GM19467 (cell line): ENCODE measurements around the gene CCDC187.

Experiments used
- ATAC-seq: cut with Tn5 transposase; IDR thresholded peaks from one replicate; pipeline ENCODE4 v1.9.1; 2021; ENCODE audit warnings: mild to moderate bottlenecking, moderate library complexity; ENCODE audit not compliant: unreplicated experiment

The CCDC187 gene

DNA sequence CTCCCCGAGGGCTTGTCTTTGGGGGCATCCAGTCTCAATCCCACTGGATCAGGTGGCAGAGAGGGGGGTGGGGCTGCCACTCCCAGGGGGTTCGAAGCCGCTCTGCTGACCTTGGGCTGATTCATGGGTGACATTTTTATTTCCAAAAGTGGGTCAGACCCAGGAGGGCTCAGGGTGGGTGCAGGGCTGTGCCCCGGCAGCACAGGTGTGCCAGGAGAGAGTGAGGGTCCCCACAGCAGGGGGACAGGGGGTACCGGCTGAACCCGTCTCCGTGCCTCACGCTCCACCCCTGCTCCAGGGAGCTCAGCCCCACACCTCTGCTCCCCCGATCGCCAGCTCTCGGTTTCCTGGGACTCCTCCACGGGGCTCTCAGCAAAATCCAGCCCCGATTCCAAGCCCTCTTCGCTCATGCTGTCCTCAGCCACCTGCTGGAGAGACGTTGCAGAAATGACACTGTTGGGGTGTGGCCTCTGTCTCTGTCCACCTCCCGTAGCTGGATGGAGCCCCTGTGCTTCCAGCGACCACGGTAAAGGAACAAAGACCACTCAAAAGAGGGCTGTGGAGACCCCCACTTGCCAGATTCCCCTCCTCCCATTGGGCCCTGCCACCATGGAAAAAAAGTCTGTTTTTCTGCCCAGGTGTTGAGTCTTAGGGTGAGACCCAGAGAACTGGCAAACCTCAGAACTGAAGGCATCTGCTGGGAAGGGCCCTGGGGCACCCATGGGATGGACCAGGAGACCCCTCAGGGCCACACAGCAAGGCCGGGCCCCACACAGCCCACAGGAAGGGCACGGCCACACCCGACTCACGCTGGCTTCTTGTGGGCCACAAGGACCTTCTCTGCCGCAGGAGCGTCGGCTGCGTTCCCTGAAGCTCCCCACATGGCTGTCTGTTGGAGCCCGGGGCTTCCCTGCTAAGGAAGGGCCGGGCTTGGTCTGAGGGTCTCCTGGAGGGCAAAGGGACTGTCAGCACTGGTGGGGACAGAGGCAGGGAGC lies 47.7 kb downstream of the CCDC187 start:
- no peak for ATAC-seq

DNA sequence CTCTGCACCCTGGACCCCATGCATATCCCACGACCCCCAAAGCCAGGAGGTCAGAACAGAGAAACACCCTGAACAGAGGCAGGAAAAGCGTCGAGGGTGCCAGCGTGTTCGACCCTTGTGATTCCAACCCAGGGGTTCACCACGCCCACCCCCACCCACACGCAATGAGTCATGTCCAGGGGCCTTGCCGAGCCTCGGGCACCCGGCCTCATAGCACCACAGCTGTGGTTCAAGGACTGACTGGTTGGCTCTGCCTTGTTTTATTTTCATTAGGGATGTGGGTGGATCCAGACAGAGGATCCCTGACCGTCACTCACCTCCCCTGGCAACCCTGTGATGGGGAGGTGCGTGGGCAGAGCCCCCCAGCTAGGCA lies 48.7 kb downstream of the CCDC187 start:
- ATAC-seq, result no peak

DNA sequence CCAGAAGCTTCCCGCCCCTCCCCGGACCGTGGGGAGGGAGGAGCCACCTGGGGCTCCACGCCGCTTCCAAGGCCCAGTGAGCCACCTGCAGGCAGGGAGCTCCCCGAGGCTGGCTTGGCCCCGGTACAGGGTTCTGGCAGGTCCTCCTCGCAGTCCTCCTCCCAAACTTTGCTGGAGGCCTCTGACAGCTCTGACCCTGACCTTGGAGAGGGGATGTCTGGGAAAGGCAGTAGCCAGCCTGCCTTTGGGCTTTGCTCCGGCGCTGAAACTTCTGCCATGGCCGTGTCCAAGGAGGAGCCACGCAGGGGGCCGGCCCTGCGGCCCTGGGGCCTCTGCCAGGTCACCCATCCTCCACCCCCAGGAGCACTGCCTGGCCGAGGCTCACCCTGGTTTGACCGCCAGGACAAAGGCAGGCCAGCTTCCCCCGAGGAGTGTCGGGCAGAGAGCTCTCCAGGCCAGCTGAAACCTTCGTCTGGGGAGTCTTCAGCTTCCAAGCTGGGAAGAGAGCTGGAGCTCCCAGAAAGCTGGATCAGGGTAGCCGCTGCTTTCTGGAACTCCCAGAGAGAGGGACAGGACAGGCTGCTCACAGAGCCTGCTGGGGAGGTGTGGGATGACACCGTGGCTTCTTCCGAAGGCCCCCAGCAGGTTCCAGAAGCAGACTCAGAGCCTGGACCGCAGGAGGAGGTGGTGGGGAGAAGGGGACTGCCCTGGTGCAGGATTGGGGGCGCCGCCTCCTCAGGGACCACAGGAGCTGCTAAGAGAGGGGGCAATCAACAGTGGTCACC lies 49.3 kb downstream of the CCDC187 start:
- no peak for ATAC-seq

DNA sequence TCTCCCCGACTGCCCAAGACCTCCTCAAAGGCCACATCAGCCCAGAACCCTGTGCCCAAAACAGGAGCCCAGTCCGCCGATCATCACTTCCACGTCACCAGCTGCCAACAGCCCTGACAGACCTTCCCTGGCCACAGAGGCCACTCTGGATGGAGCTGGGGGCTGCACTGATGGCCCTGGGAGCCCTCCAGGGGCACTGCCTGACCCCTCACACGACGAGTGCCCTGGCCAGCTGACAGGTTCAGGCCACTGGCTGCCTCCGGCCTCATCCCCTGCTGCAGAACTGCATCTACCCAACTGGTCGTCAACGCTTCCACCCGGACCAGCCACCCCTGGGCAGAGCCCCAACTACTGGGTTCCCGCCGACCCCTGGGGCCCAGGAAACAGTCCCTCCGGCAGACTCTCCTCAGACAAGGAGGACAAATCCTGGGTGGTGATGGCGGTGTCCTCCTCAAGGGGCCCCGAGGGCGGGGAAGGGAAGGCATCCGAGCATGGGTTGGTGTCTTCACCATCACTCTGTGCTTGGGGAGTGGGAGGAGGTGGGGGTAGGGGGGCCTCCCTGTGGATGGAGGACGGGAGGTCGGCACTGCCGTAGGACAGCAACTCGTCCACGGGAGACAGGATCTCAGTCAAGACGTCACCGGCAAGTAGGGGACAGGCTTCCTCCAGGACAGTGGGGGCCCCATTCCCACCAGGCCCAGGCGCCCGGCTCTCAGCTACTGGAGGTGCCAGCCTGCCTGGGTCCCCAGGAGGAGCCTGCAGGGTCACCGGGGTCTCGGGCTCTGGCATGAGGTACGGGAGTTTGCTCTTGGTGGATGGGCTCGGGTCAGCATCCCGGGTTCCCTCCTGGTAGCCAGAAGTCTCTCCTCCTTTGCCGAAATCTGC lies 50.4 kb downstream of the CCDC187 start:
- no peak for ATAC-seq

DNA sequence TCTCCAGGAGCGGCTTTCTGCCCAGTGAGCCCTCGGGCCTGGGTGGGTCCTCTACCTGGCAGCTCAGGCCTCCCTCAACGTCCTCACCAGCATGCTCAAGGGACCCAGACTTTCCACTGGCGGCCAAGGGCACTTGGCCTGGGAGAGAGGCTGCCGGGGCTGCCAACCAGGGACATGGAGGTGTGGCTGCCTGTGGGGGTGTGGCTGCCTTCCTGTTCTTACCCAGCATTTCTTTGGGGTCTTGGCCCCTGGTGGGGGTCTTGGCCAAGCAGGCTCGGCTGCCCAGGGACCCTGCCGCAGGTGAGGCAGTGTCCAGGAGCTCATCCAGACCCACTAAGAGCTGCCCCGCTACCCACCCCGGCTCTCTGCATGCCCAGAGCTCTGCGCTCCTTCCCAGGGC lies 51.0 kb downstream of the CCDC187 start:
- no peak for ATAC-seq

DNA sequence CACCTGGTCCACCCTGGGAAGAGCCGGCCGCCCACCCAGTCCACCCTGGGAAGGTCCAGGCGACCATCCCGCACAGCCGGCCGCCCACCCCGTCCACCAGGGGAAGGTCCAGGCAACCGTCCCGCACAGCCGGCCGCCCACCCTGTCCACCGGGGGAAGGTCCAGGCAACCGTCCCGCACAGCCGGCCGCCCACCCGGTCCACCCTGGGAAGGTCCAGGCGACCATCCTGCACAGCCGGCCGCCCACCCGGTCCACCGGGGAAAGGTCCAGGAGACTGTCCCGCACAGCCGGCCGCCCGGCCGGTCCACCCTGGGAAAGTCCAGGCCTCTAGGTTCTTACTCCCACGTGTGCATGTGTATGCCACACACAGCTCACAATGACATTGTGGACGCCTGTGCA lies 51.6 kb downstream of the CCDC187 start:
- no peak for ATAC-seq

DNA sequence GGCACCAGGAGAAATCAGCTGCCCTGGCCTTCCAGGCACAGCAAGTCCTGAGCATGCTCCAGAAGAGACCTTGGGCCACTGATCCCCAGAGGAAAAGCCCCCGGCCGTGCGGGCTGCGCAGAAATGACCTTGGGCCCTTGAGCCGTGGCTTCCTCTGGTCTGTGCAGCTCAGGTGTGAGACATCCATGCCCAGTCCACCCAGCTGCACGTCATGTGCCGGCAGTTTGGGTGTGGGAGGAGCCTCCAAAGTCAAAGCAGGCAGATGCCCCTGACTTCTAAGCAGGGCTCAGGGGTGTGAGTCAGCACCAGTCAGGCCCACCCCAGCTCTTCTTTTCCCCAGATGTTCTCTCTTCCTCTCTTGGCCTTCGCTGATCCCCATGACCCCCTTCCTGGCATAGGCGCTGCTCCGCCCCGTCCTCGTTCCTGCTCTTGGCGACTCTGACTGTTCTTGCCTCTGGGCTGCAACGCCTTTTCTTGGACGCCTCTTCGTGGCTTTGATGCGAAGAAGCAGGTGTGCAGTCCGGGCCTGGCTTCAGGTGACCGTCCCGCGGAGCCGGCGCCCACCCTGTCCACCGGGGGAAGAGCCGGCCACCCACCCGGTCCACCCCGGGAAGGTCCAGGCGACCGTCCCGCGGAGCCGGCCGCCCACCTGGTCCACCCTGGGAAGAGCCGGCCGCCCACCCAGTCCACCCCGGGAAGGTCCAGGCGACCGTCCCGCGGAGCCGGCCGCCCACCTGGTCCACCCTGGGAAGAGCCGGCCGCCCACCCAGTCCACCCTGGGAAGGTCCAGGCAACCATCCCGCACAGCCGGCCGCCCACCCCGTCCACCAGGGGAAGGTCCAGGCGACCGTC lies 52.4 kb downstream of the CCDC187 start:
- ATAC-seq, result no peak

DNA sequence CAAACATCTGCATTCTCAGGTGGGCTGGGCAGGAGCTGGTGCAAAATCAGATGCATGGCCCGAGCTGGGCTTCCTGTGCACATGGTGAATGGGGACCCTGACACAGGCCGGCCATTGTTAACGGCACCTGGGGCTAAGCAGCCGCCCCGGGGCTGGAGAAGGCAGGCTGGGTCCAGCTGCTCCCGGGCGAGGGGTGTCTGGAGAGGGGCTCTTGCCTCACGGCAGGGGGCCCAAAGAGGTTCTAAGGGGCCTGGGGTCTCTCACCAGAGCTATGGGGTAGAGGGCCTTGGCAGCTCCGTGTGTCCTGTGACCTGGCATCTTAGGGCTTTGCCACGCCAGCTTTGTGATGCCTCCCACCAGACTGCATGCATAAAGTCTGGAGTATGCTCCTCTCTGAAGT lies 53.2 kb downstream of the CCDC187 start:
- ATAC-seq, result no peak

DNA sequence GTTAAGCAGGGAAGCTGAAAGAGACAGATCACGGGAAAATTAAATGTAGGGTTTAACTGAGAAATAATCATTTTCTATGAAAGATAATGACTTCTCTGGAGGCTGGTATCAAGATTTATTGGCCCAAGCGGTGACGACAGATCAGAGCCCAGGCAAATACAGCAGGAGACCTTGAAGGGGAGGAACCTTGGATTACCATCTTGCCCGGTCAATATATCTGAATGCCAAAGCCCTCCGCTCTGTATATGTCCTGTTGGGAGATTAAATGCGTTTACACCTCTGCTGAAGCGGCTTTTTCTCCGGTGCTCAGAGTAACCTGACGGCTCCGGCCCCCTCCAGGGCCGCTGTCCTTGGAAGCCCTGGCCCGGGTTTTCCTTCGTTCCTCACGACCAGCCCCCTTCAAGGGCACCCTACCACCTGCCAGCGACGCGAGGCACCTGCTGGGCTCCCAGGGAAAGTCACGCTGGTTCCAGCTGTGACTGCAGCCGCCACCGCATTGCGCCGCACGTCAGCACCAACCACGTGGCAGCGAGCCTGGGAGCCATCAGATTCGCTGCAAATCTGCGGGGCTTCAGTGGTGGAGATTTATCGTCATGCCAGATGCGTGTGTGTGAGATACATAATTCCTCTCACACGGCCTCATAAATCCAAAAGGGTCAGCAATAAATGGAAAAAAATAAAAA lies 53.9 kb downstream of the CCDC187 start:
- ATAC-seq, result no peak

DNA sequence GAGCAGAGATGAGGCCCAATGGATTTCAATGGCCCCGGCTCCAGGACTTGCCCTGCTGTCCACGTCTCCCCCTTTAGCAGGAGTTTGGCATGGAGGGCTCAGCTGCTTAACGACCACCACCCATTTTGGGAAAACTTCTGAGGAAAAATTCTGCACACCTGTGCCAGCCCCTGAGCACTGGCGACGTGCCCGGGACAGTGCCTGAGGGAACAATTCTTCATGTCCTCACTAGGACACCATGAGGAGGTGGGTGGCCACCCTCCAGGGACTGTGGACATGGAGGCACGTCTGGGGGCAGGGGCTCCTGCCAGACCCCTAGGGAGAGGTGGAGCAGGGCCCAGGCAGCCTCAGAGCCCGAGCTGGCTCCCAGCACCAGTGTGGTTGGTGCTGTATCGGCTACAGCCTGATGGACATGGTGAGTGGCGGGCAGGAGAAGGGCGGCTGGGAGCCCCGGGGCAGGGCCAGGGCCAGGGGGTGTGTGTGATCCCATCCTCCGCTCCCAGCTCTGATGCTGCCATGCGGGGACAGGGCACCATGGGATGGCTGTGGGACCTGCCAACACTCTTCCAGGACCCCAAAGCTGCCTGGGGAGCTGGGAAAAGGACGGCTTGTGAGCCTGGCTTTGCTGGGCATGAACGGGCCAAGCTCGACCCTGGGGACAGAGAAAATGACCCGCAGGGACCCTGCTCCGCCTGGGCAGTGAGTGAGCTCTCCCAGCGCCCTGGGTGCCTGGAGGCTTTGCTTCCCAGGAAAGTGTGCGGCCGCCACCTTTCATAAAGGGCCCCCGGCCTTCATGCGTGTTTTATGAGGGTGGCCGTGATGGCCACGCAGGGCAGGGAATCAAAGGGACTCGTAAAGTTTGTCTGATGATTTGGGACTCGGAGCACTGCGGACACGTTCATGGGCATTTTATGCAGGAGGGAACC lies 54.7 kb downstream of the CCDC187 start:
- no peak for ATAC-seq

DNA sequence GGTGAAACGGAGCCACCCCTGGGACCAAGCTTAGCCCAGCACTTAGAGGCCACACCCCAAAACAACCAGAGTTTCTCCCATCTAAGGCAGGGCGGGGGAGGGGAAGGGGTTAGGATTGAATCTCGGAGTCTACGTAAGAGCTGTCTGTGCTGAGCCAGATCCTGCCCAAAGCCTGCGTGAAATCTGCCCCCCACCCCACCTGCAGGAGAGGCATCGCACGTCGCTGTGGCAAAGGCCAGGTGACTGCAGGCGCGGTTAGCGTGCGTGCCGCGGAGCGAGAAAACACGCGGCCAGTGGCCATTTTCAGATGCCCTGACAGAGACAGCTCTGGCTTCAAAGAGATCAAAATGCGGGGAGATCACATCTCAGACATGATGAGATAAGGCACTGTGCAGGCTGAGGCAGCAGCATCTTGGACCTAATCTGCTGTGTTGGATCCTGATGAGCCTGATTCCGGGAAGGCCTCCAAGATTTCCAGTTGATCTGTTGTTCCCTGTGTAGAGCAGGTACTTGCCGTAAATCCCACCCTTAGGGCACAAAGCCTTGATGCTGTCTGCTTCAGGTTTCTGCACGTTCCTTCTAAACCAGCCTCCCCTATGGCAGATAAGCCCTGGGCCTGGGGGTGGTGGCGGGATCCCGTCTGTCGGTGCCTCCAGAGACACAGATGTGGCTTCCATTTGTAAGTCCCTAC lies 55.8 kb downstream of the CCDC187 start:
- no peak for ATAC-seq

DNA sequence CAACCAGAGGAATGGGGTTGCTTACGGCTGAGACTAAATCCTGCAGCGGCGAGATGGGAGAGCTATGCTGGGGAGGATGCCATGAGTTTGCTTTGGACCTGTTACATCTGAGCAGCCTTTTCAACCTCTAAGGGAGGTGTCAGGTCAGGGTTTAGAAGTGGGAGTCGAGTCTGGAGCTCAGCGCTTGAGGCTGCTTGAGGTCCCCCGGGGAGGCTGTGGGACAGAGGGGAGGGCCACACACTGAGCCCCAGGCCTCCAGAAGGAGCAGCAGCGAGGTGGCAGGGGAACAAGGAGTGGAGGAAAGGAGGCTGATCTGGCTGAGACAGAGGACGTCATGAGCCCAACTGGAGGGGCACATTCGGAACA lies 56.4 kb downstream of the CCDC187 start:
- ATAC-seq, result no peak

DNA sequence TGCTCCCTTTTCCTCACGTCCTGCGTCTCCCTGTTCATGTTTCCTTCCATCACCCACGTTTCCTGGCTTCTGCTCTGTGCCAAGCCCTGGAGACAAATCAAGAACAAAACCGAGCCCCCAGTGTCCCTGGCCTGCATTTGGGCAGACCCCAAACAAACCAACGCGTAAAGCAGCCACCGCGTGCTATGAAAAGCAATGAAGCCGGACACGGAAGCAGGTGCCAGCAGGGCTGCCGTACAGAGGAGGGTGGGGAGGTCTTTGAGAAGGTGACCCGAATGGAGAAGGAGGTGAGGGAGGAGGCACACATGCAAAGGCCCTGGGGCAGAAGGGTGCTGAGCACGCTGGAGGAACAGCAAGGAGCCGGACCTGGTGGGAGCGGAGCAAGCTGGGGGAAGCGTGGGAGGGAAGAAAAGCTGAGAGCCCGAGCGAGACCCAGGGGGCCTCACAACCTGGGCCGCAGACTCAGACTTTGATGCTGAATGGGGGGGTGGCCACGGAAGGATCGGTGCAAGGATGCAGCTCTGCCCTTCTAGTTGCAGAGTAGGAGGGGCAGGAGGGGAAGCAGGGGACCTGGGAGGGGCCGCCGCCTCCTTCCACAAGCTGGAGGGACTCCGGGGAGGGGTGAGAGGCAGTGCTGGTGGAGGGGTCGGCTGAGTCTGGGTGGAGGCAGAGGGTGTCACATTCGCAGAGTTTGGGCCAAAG lies 56.9 kb downstream of the CCDC187 start:
- ATAC-seq, result no peak

DNA sequence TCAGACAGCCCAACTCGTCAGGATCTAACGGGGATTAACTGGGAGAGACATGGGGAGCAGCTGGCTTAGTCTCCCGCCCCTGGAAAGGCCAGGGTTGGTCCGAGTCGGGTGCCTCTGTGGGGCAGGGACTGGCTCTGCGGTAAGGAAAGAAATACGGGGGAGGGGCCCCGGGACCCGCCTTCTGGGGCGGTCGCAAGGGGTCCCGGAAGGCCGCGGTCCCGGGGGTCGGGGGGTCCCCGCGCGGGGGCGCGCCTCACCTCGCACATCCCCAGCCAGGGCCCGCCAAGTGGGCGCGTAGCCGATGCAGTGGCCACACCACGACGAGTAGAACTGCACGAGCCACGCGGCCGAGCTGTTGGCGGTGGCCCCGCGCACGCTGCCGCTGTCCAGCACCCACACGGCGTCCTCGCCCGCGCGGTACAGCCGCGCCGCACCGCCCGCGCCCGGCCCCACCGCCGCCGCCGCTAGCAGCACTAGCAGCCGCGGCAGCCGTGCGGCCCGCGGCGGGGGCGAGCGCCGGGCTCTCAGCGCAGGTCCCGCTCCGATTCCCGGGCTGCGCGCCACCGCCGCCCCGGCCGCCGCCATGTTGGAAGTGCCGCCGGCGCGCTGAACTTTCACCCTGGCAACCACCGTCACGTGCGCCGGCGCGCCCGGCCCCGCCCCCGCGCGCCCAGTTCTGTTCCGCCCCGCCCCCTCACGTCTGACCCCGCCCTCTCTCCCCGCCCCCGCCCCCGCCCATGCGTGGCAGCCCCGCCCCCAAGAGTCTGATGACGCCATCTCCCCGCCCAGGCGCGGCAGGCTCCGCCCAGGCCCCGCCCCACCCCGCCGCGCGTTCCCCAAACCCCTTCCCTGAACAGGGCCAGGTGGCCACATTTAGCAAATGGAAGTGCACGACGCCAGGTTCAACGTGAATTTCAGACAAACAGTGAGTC lies 58.4 kb downstream of the CCDC187 start, which contains the start of gene QSOX2:
Gene QSOX2 (minus strand): TSS at position 594 of the 932 bp plus-strand sequence. CDS start 9 bp downstream, at position 585.
- ATAC-seq, result peak; percentile 55

DNA sequence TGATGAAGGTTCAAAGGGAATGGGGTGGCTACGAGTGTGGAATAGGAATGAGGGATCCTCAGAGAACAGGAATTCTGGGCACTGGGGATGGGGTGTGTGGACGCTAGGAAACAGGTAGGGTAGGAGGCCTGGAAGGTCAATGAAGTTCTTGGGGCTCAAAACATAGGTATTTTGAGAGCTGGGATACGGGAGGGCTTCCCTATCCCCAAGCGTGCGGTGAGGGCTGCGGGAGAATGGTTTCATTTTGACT lies 59.0 kb downstream of the CCDC187 start:
- ATAC-seq, result no peak
